ENCODE data around the gene RNU1-1.
"Not testable (repeated sequence)": the region's sequence is repeated elsewhere in the genome, so short reads cannot be mapped to it uniquely, and the experiment has no call there.

- TF ChIP-seq CTCF, POLR2A (IDR thresholded peaks at IDR 0.05): not testable (repeated sequence)
These were observed 21.1 kb downstream of the RNU1-1 start for GRCh38 chr1:16492937-16493336.
